RWPE1 (cell line): ENCODE data around the gene CANT1.

Experiments used
- CTCF ChIA-PET: fragments of 350-600 bp; sonication (Branson Sonifier 250); formaldehyde crosslinking; extraction: SDS; loops from one replicate; lab custom pipeline; 2021; lab: Yijun Ruan, JAX
- POLR2A ChIA-PET: fragments of 400-600 bp; formaldehyde crosslinking; extraction: SDS; loops from one replicate; lab custom pipeline; 2020; ENCODE audit warnings: antibody characterized with exemption; ENCODE audit not compliant: low non-redundant PET; lab: Yijun Ruan, JAX
- DNase-seq: peaks from one replicate; pipeline ENCODE4 v3.0.0; 2012; ENCODE audit warnings: low spot score
- H3K27ac ChIP-seq: fragments of 450-650 bp; 2 replicates; pipeline ENCODE4 v1.5.1; 2017
- CTCF ChIP-seq: fragments of 450-650 bp; conservative IDR thresholded peaks from 2 replicates; pipeline ENCODE4 v1.5.1; 2017; ENCODE audit warnings: low read depth, mild to moderate bottlenecking

The CANT1 gene

DNA sequence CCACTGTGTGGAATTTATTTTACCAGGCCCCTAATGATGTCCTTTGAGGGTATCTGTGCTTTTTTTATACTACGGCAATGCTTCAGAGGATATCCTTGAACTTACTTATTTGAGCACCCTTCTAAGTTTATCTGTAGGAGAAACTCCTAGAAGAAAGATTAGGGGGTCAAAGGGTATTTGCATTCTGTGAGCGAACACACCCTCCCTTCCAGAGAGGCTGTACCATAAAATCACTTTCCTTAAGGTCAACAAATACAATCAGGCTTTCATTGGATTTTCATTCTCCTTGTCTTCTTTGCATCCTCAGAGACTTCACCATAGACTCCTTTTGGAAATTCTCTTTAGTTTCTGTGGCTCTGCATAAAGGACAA is 9.7 kb upstream of the CANT1 start:
- TF ChIP-seq CTCF = no peak
- no peak for DNase-seq
- ChIA-PET POLR2A (no interaction called here), CTCF (interaction anchor here (0.6 to 3.1 kb wide), 3 partner anchors 23 to 145 kb away, joined by 3 to 18 read pairs (median 3); no protein-coding TSS in a partner anchor)
- H3K27ac ChIP-seq = no peak overlapping the region

DNA sequence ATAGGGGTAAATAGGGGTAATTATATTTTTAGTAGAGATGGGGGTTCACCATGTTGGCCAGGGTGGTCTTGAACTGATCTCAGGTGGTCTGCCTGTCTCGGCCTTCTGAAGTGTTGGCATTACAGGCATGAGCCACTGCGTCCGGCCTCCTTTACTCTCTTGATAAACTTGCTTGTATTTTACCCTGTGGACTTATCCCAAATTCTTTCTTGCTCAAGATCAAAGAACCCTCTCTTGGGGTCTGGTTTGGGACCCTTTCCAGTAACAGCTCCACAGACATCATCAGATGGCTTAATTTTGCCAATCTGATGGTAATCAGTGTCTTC is 8.8 kb upstream of the CANT1 start:
- ChIA-PET CTCF (interaction anchor here (0.6 to 1.5 kb wide), 2 partner anchors 24 to 43 kb away, joined by 4 to 6 read pairs; no protein-coding TSS in a partner anchor), POLR2A (no interaction called here)
- H3K27ac ChIP-seq = no peak overlapping the region
- no peak for DNase-seq
- TF ChIP-seq CTCF = no peak

DNA sequence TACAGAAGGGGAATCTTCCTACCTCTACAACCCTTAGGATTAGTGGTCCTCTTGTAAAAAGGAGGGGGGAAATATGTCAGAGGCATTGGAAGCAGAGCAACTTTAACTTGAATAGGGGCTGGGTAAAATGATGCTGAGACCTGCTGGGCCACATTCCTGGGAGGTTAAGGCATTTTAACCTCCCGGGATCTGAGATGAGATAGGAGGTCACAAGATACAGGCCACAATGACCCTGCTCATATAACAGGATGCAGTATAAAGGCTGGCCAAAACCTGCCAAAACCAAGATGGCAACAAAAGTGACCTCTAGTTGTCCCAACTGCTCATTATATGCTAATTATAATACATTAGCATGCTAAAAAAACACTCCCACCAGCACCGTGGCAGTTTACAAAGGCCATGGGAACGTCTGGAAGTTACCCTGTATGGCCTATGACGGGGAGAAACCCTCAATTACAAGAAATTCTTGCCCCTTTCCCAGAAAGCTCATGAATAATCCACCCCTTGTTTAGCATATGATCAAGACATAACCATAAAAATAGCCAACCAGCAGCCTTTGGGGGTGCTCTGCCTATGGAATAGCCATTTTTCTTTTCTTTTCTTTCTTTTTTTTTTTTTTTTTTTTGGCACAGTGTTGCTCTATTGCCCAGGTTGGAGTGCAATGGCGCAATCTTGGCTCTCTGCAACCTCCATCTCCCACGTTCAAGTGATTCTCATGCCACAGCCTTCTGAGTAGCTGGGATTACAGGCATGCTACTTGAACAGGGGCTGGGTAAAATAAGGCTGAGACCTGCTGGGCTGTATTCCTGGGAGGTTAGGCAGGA is 8.2 kb upstream of the CANT1 start:
- no peak for DNase-seq
- H3K27ac ChIP-seq = no peak overlapping the region
- CTCF ChIA-PET = interaction anchor here (0.6 to 1.5 kb wide), 5 partner anchors 25 to 202 kb away, joined by 3 to 6 read pairs (median 4); no protein-coding TSS in a partner anchor
- POLR2A ChIA-PET = no interaction called here
- no peak for TF ChIP-seq CTCF

- no peak for TF ChIP-seq CTCF
- no peak overlapping the region for H3K27ac ChIP-seq
- DNase-seq = no peak
- CTCF ChIA-PET = interaction anchor here (0.6 kb wide), 1 partner anchor 618 kb away, joined by 5 read pairs; no protein-coding TSS in a partner anchor
- POLR2A ChIA-PET = no interaction called here
Measured at GRCh38 chr17:79014158-79014758, 4.7 kb upstream of the CANT1 start.

DNA sequence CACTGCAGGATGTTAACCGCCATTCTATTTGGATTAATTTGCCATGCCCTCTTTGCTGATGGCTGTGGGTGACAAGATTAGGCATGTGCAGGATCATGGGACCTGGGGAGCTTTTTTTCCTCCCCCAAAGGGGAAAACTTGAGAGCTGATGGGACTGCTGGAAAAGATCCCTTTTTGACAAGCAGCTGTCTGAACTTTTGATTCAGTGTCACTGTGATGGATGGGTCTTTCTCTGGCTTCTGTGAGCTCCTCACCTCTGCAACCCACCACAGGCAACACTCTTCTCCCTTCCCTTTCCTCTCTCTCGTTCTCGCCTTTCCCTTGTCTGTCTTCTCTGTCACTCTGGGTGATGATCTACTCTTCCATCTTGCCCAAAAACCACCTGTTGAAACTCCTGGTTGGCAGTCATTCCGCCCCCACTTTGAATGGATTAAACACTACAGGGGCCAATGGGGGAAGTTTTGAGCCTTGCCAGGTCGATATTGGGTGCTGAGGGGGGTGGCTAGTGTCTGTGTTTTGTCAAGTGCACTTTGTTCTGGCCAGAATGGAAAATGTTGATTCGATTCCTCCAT is 3.1 kb upstream of the CANT1 start:
- no peak for DNase-seq
- POLR2A ChIA-PET = no interaction called here
- no peak for TF ChIP-seq CTCF
- CTCF ChIA-PET = no interaction called here
- no peak overlapping the region for H3K27ac ChIP-seq

DNA sequence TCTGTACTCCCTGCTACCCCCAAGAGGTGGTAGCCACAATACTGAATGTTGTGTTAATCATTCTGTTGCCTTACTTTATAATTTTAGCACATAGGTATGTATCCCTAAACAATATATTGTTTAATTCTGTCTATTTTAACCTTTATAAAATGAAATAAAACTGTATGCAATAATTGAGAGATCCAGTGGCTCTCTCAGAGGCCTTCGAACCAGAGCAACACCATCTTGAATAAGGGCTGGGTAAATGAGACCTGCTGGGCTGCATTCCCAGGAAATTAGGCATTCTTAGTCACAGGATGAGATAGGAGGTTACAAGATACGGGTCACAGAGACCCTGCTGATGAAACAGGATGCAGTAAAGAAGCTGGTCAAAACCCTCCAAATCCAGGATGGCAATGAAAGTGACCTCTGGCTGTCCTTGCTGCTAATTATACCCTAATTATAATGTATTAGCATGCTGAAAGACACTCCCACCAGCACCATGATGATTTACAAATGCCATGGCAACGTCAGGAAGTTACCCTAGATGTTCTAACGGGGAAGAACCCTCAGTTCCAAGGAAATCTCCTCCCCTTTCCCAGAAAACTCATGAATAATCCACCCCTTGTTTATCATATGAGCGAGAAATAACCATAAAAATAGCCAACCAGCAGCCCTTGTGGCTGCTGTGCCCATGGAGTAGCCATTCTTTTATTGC is 2.0 kb upstream of the CANT1 start:
- DNase-seq = no peak
- no peak for TF ChIP-seq CTCF
- POLR2A ChIA-PET = no interaction called here
- no peak overlapping the region for H3K27ac ChIP-seq
- CTCF ChIA-PET = no interaction called here
